GM18519 (cell line): ENCODE data around the gene MNAT1.
"Not testable (repeated sequence)": the region's sequence is repeated elsewhere in the genome, so short reads cannot be mapped to it uniquely, and the experiment has no call there.

Experiments
- ATAC-seq: cut with Tn5 transposase; IDR thresholded peaks from one replicate; pipeline ENCODE4 v1.9.1; 2021; ENCODE audit warnings: mild to moderate bottlenecking, moderate library complexity; ENCODE audit not compliant: unreplicated experiment, low FRiP score

Gene MNAT1

DNA sequence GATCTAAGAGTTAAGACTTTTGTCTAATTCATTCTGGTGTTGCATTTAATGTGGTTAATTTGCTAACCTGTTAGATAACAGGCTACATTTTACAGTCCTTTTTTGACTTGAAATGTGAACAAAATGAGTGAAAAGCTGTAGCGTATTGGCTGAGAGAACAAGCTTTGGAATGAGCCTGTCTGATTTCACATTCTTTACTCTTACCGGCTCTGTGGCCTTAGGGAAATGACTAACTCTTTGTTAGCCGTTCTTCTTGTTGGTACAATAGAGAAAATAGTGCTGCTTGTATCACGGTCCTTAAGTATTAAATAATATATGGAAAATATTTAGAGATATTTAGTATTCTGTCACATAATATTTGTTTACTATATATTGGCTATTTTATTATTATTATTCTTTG, 1.9 kb downstream of the MNAT1 start:
- no peak for ATAC-seq

DNA sequence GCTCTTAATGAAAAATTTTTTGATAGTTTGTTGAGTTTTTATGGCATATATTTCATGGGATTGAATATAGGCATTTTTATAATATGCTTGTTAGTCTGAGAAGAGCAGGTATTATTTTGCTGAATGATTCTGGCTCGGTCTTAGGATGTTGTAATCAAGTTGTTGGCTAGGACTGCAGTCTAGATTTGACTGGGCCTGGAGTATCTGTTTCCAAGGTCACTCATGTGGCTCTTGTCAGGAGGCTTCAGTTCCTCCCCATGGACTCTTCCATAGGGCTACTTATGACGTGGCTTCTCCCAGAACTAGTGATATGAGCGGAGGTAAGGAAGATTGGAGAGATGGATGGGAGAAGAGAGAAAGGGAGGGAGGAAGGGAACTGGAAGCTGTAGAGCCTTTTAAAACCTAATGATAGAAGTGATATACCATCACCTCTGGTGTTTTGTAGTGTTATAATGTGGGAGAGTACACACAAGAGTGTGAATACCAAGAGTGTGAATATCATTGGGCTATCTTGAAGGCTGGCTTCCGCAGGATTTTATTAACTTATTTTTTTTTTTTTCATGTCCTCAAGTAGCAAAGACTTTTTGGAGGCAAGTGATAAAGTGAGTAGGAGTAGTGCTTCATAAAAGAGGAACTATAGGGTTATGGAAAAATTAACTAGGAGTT, 4.4 kb downstream of the MNAT1 start:
- ATAC-seq = no peak

DNA sequence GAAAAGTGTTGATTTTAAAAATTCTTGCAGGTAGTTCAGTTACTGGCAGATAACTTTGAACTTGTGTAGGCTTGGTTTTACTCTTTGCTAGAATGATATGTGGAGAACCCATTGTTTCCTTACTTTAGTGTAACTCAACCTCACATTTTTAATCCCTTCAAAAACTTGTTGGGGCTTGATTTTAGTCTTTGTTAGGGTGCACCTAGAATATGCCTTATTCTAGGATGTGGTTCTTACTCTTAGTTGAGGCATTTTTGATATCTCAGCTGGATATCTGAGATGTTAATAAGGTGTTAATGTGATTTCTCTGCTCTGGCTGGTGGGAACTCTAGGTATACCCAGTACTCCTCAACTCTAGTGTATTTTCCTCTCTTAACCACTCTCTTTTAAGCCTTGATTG, 10.0 kb downstream of the MNAT1 start:
- ATAC-seq = no peak

DNA sequence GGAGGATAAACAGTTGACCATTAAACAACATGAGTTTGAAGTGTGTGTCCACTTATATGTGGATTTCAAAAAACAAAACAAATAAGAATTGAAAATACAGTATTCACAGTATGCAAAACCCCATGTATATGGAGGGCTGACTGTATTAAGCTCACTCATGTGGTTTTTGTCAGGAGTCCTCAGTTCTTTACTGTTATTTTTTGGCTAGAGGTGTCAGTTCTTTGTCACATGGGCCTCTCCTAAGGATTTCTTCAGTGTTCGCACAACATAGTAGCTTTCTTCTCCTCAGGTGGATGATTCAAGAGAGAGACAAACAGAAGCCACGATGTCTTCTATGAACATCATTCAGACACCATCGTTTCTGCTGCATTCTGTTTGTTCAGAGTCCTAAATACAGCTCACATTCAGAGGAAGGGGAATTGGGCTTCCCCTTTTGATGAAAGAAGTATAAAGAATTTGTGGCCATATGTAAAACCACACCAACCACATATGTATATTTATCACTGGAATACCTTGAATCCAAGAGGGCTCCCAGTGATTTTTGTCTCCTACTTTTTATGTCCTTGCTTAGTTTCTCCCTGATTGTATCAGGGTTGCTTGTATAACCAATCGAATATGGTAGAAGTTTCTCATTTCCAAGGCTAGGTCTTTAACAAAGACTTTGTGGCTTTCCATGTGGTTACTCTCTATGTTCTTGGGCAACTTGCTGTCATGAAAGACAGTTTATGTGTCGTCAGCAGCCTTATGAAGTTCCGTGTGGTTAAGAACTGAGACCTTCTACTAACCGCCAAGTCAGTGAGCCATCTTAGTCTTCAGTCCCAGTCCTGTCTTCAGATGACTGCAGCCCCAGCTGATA, 18.9 kb downstream of the MNAT1 start:
- peak; percentile 98 for ATAC-seq

DNA sequence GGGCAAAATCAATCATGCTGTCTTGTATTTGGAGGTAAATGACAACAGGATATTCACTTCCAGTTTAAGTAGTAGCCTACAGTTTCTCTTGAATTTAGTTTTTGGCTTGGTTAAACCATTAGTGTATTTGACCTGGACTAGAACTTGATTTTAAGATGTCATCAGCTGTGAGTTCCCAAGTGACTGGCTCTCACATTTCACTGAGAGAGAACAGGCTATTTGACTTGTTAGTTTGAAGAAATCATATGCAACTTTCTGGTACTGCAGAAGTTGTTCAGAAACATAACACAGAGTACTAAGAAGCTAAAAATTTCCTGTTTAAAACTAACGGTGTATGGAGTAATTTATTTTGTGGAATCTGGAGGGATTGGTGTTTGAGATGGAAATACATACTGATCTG, 22.3 kb downstream of the MNAT1 start:
- ATAC-seq = no peak

DNA sequence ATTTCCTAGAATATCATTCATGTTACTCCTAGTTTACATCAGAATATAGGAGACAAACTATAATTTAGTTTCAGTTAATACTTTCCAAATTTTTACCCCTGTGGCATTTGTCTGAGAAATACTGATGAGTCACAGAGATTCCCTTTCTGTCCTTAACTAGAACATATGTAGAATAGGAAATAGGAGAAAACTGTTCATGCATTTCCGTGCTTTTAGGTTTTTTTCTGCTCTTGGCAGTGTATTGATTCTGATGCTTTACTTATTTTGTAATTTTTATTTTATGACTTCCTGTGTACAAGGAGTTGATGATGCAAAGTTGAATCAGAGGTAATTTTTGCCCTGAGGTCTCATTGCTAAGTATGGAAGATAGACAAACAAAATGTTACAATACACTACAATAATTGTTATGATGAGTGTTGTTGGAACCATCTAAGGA, 23.0 kb downstream of the MNAT1 start:
- ATAC-seq = no peak

DNA sequence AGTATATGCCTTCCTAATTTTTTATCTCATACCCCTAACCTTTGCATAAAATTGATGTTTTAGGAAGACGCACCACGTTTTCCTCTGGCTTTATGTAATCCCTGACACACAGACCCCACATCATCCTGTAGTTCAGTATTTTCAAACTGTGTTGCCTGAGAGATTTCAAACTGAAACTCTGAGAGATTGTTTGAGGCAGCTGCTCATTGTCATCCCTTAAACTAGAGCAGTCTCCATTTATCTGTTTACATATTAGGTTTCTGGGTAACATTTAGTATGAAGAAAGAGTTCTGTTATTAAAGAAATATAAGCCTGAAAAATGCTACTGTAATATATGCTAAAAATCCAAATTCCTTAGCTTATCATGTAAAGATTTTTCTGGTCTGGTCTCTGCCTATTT, 24.3 kb downstream of the MNAT1 start:
- ATAC-seq = no peak

DNA sequence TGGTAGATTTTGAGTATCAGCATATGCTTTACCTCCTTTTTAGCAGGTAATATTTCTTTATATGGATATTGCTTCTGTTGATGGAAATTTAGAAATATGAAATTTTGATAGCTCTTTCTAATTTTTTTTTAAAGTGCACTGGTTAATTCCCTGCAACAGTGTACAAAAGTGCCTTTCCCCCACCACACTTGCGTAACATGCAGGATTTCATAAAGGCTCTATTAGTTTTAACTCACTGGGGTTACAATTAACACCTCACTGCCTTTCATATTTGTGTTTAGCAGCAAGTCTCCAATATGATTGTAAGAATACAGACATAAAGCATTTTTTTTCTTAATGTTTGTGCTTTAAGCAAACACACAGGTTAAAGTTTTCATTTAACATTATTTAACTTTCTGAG, 25.6 kb downstream of the MNAT1 start:
- no peak for ATAC-seq

DNA sequence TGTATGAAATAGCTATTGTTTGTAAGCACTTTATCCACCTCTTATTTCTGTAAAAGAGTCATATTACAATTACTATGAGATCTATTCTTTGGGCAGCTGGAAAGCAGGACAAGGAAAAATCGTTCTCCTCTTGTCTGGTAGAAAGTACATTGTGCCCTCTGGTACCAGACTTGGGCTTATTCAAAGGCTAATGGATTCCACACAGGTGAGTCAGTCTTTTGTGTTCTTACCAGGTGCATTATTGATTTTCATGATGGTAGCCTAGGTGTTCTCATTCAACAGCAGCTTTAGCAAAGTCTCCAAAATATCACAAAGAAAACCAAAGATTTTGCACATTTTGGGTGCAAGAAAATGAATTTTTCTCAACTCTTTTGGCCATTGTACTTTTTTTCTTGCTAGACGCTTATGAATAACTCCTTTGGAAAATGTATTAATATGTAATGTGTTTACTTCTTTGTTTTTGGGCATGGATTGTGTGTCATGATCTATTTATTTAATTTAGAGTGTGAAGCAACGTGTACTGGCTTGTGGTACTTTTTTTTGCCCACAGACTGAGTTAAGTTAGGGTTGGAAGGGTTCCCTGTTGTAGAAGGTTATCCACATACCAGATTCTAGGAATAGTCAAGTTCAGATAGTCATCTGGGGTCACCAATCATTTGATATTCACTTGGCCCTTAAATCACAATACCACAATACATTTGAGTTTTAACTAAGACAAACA, 26.2 kb downstream of the MNAT1 start:
- no peak for ATAC-seq

DNA sequence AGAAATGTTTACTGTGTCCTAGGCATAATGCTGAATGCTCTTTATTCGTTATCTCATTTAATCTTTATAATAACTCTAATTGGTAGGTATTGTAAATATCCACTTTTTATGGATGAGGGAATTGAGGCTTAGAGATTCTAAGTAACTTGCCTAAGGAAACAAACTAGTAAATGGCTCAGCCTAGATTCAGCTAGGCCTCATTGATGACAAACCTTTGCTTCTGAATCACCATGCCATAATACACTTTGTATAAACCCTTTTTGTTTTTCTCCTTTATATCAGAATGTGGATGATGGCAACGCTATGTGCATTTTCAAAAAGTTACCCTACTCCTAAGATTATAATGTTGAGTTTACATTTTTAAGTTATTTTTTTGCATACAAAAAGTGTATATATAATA, 34.0 kb downstream of the MNAT1 start:
- ATAC-seq = no peak

DNA sequence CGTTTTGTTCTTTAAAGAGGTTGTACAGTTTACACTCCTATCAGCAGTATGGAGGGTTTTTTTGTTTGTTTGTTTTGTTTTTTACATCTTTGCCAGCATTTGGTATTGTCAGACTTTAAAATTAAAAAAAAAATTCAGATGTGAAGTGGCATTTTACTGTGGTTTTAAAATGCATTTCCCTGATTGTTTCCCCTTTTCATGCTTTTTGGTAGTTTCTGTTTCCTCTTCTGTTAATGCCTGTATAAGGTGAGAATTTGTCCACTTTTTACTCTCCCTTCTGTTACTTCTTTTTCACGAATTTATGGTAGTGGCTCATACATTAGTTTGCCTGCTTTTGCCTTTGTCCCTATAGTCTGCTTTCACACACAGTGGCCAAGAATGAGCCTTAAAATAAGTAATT, 36.6 kb downstream of the MNAT1 start:
- no peak for ATAC-seq

DNA sequence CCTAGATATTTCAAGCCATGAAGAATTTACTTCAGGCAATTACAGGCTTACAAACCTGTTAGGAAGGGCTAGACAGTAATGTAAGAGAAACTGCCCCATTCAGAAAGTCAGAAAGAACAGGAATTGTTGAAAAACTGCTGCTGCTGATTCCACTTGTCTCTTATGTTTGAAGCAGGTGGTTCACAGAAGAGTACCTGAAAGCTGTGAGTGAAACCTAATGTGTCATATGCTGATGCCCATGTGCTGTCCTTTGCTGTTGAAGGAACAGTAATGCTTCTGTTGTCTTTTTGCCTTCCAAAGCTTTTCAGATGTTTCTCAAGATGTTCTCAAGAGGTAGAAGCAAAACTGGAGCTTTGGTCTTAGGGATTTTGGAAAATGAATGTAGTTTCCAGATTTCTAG, 39.0 kb downstream of the MNAT1 start:
- no peak for ATAC-seq

DNA sequence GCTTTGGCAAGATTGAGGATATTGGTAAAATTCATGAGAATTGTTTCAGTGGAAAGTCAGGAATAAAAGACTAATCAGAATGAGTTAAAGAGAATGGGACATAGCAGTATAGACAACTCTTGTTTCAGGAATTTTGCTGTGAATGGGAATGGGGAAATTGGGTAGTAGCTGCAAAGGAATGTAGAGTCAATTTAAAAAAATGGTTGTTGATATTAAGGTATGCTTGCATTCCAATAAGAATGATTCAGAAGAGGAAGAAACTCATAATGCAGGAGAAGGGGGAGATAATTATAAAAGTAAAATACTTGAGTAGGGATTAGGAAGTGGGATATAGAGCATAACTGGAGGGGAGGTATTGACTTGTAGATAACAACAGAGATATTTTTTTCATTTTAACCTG, 40.7 kb downstream of the MNAT1 start:
- ATAC-seq = no peak

DNA sequence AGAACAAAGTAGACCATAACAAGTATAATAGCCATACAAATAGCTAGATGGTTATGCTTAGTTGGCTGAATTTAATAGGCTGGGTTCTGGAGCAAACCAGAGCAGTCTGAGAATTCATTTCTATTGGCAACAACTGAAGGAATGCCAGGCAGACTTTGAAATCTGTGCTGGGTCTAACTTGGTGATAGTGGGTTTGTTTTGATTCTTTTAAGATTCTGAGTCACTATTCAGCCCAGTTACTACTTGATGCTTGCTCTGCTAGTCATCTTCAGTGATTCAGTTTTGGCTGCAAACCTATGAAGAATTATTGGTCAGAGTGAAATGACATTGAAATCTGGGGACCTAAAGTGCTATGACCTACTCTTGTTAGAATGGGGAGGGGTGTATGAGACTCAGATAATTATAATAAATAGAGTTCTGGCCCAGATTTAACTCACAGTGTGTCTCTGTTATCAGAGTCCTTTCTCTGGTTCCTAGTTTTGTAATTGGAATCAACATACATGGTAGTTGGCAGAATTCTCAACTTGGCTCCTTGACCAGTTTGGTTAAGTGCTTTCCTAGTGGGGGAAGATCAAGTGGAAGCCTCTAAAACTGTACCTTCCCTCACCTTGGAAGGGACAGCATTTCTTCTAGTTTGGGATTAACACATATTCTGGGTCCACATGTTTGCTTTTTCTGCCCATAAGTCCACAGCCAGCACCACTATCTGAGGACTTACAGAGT, 43.5 kb downstream of the MNAT1 start:
- ATAC-seq = no peak

DNA sequence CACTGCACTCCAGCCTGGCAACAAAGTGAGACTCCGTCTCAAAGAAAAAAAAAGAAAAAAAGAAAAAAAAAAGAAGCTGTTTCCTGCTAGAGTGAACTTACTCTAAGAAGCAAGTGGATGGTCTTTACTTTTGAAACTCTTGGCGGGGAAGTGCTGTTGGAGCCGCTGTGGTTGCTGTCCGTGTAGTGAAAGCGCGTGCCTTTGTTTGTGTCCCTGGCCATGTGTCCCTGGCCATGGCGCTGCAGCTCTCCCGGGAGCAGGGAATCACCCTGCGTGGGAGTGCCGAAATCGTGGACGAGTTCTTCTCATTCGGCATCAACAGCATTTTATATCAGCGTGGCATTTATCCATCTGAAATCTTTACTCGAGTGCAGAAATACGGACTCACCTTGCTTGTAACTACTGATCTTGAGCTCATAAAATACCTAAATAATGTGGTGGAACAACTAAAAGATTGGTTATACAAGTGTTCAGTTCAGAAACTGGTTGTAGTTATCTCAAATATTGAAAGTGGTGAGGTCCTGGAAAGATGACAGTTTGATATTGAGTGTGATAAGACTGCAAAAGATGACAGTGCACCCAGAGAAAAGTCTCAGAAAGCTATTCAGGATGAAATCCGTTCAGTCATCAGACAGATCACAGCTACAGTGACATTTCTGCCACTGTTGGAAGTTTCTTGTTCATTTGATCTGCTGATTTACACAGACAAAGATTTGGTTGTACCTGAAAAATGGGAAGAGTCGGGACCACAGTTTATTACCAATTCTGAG, 45.4 kb downstream of the MNAT1 start:
- not testable (repeated sequence) for ATAC-seq

DNA sequence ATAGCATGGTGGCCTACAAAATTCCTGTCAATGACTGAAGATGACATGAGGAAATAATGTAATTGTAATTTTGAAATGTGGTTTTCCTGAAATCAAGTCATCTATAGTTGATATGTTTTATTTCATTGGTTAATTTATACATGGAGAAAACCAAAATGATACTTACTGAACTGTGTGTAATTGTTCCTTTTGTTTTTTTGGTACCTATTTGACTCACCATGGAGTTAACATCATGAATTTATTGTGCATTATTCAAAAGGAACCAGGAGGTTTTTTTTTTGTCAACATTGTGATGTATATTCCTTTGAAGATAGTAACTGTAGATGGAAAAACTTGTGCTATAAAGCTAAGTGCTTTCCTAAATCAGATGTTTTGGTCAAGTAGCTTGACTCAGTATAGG, 46.0 kb downstream of the MNAT1 start:
- not testable (repeated sequence) for ATAC-seq

DNA sequence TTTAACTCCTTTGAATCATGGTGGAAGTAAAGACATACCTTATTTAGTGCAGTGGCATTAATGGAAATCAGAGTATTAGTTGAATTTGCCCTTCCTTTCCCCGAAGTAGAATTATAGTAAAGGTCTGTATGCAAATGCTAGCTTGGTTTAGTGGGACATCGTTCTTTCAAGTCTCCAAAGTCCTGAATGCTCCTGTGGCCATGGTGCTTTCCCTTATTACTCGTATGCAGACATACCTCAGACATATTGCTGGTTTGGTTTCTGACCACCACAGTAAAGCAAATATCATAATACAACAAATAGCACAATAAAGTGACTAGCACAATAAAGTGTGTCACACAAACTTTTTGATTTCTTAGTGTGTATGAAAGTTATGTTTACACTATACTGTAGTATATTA, 52.3 kb downstream of the MNAT1 start:
- no peak for ATAC-seq

DNA sequence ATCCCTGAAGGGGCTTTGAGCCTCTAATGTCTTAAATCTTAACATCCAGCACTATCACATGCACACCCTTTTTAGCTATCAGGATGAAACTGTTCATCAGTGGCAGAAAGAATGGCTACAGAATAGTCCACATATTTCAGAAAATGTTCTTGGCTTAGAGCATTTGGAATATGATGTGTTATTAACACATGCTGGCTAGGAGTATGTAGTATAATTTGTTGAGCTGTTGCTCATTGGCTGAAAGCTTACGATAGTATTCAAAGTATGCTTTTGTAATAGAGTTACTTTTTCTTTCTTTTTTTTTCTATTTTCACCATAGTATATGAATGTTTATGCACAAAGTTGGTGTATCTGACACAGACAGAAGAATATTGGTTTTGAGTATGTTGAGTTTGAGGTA, 55.1 kb downstream of the MNAT1 start:
- ATAC-seq = no peak

DNA sequence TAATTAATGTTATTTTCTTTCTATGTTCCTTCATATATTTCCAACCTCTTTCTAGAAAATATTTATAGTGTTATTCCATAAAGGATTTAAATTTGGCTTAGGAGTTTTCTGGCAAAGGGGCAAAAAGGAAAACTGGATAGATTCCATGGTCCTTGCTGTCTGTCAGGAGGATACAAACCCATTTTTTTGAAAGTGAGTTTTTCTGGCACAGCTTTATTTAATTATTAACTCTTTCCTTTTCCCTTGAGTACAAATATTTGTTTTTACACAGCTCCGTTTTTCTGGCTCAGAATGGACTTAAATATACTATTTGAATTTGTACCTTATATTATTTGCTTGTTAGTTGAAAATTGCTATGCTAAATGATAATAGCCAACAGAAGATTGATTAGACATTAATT, 56.3 kb downstream of the MNAT1 start:
- ATAC-seq = no peak

DNA sequence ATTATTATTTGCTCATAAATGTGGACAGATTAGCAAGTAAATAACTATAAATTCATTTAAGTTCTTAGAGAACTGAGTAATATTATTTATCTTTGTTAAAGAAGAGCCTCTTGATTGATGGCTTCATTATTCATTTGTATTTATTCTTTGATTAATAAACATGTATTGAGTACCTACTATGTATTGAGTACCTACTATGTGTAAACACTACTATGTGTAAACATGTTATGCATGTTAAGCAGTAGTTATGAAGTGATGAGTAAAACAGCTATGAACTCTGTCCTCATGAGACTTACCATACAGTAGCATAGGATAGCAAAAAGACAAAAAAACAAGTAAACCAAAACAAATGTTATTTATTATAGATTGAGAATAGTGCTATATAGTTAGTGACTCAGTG, 61.9 kb downstream of the MNAT1 start:
- ATAC-seq = no peak
